ENCODE measurements around the gene APOLD1. TPM values are rescaled to one million over a fixed set of nuclear protein-coding genes. Genes with fewer than 3 reads are reported as not detected.

The APOLD1 gene
- total RNA-seq, 2 experiments from 2014 or later: 7.2 to 13.5 TPM

DNA sequence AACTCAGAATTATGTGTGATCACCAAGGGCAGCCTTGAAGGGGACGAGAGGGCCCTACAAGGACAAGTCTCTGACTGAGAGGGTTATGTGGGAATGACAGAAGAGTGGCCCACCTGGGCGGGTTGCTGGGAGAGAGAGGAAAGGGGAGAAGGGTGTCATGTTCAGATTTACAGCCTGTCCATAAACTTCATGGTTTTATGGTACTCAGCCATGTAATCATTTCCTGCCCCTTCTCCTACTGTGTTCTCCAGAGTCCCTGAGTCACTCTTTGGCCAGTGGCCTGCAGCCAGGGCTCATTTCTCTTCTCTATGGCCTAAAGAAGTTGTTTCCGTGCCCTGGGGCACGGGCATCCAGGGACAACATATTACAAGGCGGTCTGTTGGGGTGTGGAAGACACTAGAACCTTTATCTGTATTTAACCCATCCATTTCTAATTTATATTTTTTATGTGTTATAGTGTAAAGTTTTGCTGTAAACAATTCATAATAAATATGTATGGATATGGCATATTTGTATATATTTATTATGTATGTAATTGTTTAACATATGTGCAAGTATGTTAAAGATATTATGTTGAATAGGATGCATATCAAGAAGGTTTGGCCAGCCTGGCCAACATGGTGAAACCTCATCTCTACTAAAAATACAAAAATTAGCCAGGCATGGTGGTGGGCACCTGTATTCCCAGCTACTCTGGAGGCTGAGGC lies 54.6 kb downstream of the APOLD1 start:
- no peak overlapping the region for H3K4me3 Mint-ChIP-seq
- no peak overlapping the region for H3K27ac Mint-ChIP-seq
- DNase-seq (no peak), ATAC-seq (no peak)
- peaks cover 12% of the 10 kb centered on the region for H3K4me1 Mint-ChIP-seq
- CTCF ChIA-PET: no interaction called here
- H3K9me3 Mint-ChIP-seq (ENCODE audit: low read depth): no peaks in the 10 kb centered on the region
- H3K27me3 Mint-ChIP-seq: no peaks in the 10 kb centered on the region
- H3K36me3 Mint-ChIP-seq: no peaks in the 10 kb centered on the region

DNA sequence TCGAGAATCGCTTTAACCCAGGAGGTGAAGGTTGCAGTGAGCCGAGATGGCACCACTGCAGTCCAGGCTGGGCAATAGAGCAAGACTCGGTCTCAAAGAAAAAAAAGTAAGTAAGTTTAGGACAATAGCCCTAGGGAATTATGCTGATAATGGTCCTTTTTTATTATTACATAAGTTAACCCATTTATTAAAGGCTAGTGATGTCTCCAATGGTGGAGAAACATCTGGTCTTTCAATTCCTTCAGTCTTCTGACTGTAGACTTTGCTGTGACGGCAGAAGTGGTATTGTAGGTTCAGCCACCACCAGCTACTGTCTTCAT lies 55.1 kb downstream of the APOLD1 start:
- H3K27ac Mint-ChIP-seq: no peak overlapping the region
- ATAC-seq (no peak), DNase-seq (no peak)
- CTCF ChIA-PET: no interaction called here
- no peak overlapping the region for H3K4me3 Mint-ChIP-seq
- peaks cover 12% of the 10 kb centered on the region for H3K4me1 Mint-ChIP-seq
- no peaks in the 10 kb centered on the region for H3K27me3 Mint-ChIP-seq
- H3K9me3 Mint-ChIP-seq (ENCODE audit: low read depth): no peaks in the 10 kb centered on the region
- H3K36me3 Mint-ChIP-seq: no peaks in the 10 kb centered on the region

Small RNAs within 50 kb of the gene (microRNA-seq; reads per million reads assigned to microRNA genes)
- not detected for gene MIR613

Other genes starting within 250 kb of the APOLD1 start
- gene DUSP16, start 222.8 kb upstream of the APOLD1 start, total RNA-seq: 10 to 100 TPM; 43.0 to 69.0 TPM
- gene CREBL2, start 173.8 kb upstream of the APOLD1 start, total RNA-seq: 10 to 100 TPM; 16.3 to 20.5 TPM
- 10 to 100 TPM; 15.1 to 16.8 TPM for gene GPR19, start 89.5 kb upstream of the APOLD1 start, total RNA-seq
- 100 to 1,000 TPM in 1 of 2 experiments, 10 to 100 TPM in 1; 99.2 to 105 TPM for gene CDKN1B, start 68.3 kb upstream of the APOLD1 start, total RNA-seq
- 10 to 100 TPM; 56.0 to 68.0 TPM for gene DDX47, start 27.7 kb downstream of the APOLD1 start, total RNA-seq
- not detected for gene GPRC5A, start 105.9 kb downstream of the APOLD1 start, total RNA-seq
- gene GPRC5D, start 166.5 kb downstream of the APOLD1 start, total RNA-seq: not detected
- 1 to 10 TPM; 8.9 to 9.7 TPM for gene HEBP1, start 214.6 kb downstream of the APOLD1 start, total RNA-seq

All from activated CD8-positive, alpha-beta memory T cell treated with anti-CD3 and anti-CD28 coated beads, Interleukin-2, amount 10 ng/mL, durations not matched to agents 7 days and 5 days (primary cell).